Activated CD4-positive, alpha-beta T cell treated with anti-CD3 and anti-CD28 coated beads, Interleukin-2, amount 50 U/mL, for 24 hours (primary cell): ENCODE measurements around the gene KPNA2.

Source experiments
- DNase-seq, 2 donors: peaks; one replicate each; pipeline ENCODE4 v3.0.0-alpha.2; 2020; ENCODE audit warnings: low read depth in 1 of 2, low spot score in 1 of 2

KPNA2 gene

DNA sequence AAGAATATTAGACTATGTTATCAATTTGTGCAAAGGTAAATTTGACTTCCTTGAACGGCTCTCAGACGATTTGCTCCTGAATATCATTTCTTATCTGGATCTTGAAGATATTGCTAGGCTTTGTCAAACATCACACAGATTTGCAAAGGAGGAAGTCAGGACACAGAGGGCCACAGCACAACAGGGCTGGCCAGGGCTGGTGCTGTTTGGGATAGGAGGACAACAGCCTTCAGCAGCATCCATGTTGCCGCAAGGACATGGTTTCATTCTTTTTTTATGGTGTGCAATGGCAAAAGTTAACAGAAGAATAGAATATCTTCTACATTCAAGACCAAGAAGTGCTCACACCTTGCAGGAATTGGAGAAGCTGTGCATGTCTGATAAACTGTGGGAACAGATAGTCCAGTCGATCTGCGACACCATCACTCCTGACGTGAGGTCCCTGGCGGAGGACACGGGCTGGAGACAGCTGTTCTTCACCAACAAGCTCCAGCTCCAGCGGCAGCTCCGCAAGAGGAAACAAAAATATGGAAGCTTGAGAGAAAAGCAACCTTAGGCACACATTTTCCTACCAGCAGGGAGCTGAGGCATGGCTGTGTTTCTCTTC lies 59.8 kb downstream of the KPNA2 start:
- no peak for DNase-seq

DNA sequence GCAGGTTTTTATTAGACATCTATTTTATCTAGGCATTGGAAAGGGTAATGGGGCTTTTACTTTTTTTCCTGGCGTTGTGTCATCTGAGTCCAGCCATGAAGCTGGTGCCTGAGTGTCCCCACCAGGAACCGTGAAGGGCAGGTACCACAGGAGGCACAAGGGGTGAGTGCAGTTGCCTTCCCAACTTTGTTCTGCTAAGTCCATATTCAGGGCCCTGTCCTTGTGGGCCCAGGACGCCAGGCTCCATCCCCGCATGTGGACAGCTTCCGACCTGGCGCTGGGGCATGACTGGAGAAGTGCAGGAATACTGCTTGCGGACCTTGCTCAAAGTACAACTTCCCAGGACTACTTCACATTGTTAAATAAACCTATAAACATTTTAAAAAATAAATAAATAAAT lies 60.6 kb downstream of the KPNA2 start:
- no peak for DNase-seq
